ENCODE measurements around the gene LAMA2.

DNA sequence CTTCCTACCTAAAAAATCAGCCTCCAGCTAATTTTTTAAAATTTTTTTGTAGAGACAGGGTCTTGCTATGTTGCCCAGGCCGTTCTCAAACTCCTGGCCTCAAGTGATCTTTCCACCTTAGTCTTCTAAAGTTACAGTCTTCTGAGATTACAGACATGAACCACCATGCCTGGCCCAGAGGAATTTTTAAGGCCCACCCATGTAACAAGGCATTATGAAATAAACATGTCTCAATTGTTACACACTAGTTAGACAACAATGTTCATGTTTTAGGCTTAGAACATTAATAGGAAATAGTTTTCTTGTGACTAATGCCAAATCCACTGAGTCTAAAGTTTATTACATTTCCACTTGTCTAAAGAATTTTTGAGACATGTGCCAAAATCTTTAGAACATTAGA lies 221.2 kb downstream of the LAMA2 start:
- TF ChIP-seq, protein P1, sequence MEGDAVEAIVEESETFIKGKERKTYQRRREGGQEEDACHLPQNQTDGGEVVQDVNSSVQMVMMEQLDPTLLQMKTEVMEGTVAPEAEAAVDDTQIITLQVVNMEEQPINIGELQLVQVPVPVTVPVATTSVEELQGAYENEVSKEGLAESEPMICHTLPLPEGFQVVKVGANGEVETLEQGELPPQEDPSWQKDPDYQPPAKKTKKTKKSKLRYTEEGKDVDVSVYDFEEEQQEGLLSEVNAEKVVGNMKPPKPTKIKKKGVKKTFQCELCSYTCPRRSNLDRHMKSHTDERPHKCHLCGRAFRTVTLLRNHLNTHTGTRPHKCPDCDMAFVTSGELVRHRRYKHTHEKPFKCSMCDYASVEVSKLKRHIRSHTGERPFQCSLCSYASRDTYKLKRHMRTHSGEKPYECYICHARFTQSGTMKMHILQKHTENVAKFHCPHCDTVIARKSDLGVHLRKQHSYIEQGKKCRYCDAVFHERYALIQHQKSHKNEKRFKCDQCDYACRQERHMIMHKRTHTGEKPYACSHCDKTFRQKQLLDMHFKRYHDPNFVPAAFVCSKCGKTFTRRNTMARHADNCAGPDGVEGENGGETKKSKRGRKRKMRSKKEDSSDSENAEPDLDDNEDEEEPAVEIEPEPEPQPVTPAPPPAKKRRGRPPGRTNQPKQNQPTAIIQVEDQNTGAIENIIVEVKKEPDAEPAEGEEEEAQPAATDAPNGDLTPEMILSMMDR (conservative IDR thresholded peaks at IDR 0.05 in 1 of 2, IDR thresholded peaks at IDR 0.05 in 1 of 2; ENCODE audit: low read depth in 1 of 2, low read length in 2 of 2), result no peak
- no peak for TF ChIP-seq EZH2 (IDR thresholded peaks at IDR 0.05; ENCODE audit: low read length, missing control alignments)

Measured in fibroblast of lung (primary cell).